ENCODE data around the gene PMPCA. TPM values are rescaled to one million over a fixed set of nuclear protein-coding genes. Genes with fewer than 3 reads are reported as not detected.

The PMPCA gene
- total and polyA plus RNA-seq, 2 experiments from 2014 or later: 61.3 to 88.2 TPM

DNA sequence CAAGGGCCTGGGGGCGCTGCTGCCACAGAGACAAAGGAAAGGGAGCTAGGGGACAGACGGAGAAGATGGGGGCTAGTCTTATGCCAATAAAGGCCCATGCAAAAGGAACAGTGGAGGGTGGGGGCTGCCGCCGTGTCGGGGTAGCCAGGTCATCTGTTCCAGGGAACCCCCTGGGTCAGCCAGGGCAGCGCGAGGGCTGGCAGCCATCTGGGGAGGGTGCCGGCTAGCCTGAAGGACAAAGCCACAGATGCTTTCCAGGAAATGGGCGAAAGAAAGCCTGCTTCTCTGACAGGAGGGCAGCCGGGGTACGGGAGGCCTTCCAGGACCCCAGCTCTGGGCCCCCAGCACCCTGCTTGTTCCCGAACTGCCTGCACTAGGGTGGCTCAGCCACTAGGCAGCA, 35.4 kb upstream of the PMPCA start:
- no peak overlapping the region for H3K4me3 Mint-ChIP-seq

More for the DNA sequence above, 35.4 kb upstream of the PMPCA start:
- H3K36me3 ChIP-seq (ENCODE audit: insufficient read depth): no peaks in the 10 kb centered on the region
- ATAC-seq (no peak), DNase-seq (ENCODE audit: low spot score) (no peak)
- H3K4me1 ChIP-seq (ENCODE audit: insufficient read depth): no peaks in the 10 kb centered on the region
- H3K27me3 ChIP-seq (ENCODE audit: insufficient read depth): no peaks in the 10 kb centered on the region
- H3F3A ChIP-seq (replicated peaks; ENCODE audit: low read depth): no peaks in the 10 kb centered on the region
- H3K79me2 ChIP-seq (replicated peaks; ENCODE audit: insufficient read depth): no peaks in the 10 kb centered on the region
- peaks cover 3% of the 10 kb centered on the region for H3K27me3 Mint-ChIP-seq (ENCODE audit: insufficient read depth, low read depth, poor library complexity)
- H3K4me1 Mint-ChIP-seq: no peaks in the 10 kb centered on the region
- TF ChIP-seq STAT1 (IDR thresholded peaks at IDR 0.05; ENCODE audit: unreplicated experiment) (no peak), POLR2AphosphoS5 (IDR thresholded peaks at IDR 0.05; ENCODE audit: low read depth) (no peak), EZH2 (IDR thresholded peaks at IDR 0.05; ENCODE audit: low read depth, unreplicated experiment) (no peak), NANOG (IDR thresholded peaks at IDR 0.05; ENCODE audit: borderline replicate concordance) (no peak), JUNB (IDR thresholded peaks at IDR 0.05; ENCODE audit: unreplicated experiment) (no peak), ZNF114 (CRISPR knock-in tag; IDR thresholded peaks at IDR 0.05) (no peak), ZNF462 (CRISPR knock-in tag; IDR thresholded peaks at IDR 0.05) (no peak), CREB1 (CRISPR knock-in tag; IDR thresholded peaks at IDR 0.05; ENCODE audit: low read depth) (no peak), ZNF331 (CRISPR knock-in tag; IDR thresholded peaks at IDR 0.05; ENCODE audit: low read depth) (no peak), EZH2phosphoT487 (IDR thresholded peaks at IDR 0.05; ENCODE audit: unreplicated experiment) (no peak)
- TF ChIP-seq, protein P1, sequence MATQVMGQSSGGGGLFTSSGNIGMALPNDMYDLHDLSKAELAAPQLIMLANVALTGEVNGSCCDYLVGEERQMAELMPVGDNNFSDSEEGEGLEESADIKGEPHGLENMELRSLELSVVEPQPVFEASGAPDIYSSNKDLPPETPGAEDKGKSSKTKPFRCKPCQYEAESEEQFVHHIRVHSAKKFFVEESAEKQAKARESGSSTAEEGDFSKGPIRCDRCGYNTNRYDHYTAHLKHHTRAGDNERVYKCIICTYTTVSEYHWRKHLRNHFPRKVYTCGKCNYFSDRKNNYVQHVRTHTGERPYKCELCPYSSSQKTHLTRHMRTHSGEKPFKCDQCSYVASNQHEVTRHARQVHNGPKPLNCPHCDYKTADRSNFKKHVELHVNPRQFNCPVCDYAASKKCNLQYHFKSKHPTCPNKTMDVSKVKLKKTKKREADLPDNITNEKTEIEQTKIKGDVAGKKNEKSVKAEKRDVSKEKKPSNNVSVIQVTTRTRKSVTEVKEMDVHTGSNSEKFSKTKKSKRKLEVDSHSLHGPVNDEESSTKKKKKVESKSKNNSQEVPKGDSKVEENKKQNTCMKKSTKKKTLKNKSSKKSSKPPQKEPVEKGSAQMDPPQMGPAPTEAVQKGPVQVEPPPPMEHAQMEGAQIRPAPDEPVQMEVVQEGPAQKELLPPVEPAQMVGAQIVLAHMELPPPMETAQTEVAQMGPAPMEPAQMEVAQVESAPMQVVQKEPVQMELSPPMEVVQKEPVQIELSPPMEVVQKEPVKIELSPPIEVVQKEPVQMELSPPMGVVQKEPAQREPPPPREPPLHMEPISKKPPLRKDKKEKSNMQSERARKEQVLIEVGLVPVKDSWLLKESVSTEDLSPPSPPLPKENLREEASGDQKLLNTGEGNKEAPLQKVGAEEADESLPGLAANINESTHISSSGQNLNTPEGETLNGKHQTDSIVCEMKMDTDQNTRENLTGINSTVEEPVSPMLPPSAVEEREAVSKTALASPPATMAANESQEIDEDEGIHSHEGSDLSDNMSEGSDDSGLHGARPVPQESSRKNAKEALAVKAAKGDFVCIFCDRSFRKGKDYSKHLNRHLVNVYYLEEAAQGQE (IDR thresholded peaks at IDR 0.05; ENCODE audit: unreplicated experiment): no peak
- TF ChIP-seq, protein P2, sequence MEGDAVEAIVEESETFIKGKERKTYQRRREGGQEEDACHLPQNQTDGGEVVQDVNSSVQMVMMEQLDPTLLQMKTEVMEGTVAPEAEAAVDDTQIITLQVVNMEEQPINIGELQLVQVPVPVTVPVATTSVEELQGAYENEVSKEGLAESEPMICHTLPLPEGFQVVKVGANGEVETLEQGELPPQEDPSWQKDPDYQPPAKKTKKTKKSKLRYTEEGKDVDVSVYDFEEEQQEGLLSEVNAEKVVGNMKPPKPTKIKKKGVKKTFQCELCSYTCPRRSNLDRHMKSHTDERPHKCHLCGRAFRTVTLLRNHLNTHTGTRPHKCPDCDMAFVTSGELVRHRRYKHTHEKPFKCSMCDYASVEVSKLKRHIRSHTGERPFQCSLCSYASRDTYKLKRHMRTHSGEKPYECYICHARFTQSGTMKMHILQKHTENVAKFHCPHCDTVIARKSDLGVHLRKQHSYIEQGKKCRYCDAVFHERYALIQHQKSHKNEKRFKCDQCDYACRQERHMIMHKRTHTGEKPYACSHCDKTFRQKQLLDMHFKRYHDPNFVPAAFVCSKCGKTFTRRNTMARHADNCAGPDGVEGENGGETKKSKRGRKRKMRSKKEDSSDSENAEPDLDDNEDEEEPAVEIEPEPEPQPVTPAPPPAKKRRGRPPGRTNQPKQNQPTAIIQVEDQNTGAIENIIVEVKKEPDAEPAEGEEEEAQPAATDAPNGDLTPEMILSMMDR (conservative IDR thresholded peaks at IDR 0.05; ENCODE audit: low read depth in 2 of 2): no peak
- TF ChIP-seq, protein P3, sequence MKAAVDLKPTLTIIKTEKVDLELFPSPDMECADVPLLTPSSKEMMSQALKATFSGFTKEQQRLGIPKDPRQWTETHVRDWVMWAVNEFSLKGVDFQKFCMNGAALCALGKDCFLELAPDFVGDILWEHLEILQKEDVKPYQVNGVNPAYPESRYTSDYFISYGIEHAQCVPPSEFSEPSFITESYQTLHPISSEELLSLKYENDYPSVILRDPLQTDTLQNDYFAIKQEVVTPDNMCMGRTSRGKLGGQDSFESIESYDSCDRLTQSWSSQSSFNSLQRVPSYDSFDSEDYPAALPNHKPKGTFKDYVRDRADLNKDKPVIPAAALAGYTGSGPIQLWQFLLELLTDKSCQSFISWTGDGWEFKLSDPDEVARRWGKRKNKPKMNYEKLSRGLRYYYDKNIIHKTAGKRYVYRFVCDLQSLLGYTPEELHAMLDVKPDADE (IDR thresholded peaks at IDR 0.05): no peak
- H3K36me3 Mint-ChIP-seq (ENCODE audit: low read depth): peaks cover 6% of the 10 kb centered on the region; the same call in 2 of the 3 replicates
- H2AFZ ChIP-seq: no peak overlapping the region
- no peaks in the 10 kb centered on the region for H3K9me3 Mint-ChIP-seq
- no peak overlapping the region for H3K4me3 ChIP-seq
- no peaks in the 10 kb centered on the region; the same call in 1 of the 2 replicates for H4K20me1 ChIP-seq (replicated peaks; ENCODE audit: insufficient read depth)
- H3K9me2 ChIP-seq (ENCODE audit: insufficient read depth): no peaks in the 10 kb centered on the region
- H3K27ac ChIP-seq (ENCODE audit: low read depth): no peak overlapping the region
- no peak overlapping the region for H3K4me2 ChIP-seq
- no peak overlapping the region for H3K27ac Mint-ChIP-seq

Data from GM23338 (cell line).